GM19463 (cell line): ENCODE data around the gene MTMR4.
"Not testable (repeated sequence)": the region's sequence is repeated elsewhere in the genome, so short reads cannot be mapped to it uniquely, and the experiment has no call there.

Source experiments
- ATAC-seq: cut with Tn5 transposase; IDR thresholded peaks from one replicate; pipeline ENCODE4 v1.9.1; 2021; ENCODE audit warnings: mild to moderate bottlenecking, moderate library complexity; ENCODE audit not compliant: unreplicated experiment

The MTMR4 gene

DNA sequence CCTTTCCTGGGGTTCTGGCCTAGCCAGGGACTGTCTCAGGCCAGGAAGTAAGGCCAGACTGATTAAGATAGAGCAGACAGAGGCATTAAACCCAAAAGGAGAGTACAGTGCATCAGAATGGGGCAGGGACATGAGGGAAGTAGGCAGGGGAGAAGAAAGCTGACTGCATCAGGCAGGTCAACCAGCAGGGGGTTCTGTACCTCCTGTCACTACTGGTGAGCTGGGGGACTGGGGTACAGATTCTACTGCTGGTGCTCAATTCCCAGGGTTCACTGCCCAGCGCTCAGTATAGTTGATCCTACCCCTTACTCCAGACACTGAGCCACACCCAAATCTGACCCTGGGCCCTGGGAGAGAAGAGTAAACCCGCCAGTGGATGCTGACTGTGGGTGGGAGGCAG, 12.9 kb upstream of the MTMR4 start:
- ATAC-seq = no peak

DNA sequence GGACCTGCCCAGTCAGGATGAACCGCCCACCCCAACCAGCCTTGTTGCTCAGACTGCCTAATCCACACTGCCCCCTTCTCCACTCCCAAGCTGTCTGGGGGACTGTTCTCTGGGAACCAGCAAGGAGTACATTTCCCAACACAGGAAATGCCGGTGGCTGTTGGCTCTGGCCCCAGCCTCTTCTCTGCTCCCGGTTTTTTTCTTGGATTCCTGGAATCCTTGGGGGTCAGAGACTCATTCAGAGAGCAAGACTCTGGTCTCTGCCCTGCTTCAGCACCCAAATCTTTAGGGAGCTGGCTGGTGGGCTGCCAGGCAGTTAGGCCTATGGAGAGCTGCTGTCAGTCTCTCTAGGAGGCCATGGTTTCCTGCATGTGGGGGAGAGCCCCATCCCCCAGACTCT, 10.8 kb upstream of the MTMR4 start:
- no peak for ATAC-seq

DNA sequence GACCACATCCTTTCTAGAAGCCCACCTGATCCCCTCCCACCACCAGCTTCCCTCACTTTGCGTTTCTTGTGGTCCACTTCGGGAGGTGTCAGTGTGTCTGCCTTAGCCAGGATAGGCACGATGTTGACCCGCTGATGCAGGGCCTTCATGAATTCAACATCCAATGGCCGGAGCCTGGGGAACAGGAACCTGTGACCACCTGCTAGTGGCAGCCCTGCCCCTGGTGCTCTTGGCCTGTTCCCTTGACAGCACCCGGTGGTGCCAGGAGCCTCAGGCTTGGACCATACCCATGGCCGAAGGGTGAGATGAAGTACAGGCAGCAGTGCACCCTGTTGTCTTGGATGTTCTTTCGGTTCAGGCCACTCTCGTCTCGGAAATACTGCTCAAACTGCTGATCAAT, 7.2 kb upstream of the MTMR4 start:
- ATAC-seq = no peak

DNA sequence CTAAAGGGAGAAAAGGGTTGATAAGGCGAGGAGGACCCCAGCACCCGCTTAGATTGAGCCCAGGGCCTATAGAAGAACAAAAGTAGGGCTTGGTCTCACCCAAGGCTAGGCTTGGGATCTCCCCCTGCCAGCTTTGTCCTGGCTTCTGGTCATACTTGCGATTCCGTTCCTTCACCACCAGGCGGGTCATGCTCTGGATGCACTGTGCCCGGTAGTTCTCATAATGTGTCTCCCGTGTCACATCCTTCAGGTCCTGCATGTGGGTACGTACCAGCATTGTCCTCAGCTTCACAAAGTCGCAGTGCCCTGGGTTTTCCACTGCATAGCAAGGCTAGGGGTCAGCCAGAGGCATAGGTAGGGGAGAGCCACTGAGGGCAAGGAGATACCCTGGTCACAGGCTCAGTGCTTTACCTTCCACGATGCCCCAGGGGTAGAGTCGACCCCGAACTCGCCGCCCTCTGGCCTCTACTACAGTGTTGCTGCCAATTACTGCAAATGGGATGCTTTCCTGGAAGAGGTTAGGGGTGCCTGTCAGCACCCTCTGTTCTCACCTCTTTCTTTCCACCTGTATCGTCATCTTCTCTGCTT, 6.5 kb upstream of the MTMR4 start:
- no peak for ATAC-seq

DNA sequence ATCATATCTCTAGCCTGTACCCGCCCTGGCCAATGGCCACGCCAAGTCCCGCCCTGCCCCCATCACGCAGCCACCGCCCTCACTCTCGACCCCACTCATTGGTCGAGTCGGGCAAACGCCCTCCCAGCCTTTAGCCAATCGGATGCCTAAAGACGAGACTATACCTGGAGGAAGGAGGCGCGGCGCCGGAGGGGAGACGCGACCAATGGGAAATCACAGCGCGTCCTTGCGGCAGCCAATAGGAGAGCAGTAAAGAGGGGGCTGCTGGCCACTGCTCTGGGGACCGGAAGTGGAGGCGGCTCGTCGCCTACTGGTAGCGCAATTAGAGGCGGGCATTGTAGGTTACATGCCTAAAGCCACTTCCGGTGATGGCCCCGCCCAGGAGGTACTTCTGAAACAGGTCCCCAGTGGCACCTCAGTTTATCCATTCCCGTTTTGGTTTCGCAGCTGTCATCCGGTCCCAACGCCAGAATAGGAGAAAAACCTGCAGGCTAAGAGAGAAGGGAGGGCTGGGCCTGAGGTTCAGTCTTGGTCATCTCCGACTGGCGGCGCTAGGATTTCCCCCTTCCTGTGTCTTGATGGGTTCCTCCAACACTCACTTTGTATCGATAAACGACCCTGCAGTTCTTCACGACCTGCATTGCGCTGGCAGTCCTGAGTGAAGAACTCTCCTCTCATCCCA, 3.6 kb upstream of the MTMR4 start:
- peak; percentile 77 for ATAC-seq

DNA sequence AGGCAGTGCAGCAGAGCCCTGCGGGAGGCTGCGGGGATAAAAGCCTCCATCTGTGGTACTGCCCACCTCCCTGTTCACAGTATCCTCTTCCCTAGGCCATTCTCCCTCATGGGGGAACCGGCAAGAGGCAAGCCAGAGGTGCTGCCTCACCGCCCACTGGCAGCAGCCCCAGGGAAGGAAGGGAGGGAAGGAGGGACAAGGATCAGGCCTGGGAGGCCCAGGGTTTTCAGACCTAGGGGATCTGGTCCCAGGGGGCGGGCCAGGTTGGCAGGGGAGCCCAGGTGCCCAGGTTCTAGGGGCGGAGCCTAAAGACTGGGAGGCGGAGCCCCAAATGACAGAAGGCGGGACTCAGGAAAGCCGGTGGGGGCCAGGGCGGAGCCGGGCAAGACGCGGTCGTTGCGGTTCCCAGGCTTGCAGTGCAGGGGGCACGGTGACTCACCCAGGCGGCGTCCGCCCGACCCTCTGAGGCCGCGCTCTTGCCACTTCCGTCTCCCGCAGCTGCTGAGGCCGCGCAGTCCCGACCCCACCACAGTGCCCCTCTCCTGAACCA, 3.0 kb upstream of the MTMR4 start:
- ATAC-seq = no peak

DNA sequence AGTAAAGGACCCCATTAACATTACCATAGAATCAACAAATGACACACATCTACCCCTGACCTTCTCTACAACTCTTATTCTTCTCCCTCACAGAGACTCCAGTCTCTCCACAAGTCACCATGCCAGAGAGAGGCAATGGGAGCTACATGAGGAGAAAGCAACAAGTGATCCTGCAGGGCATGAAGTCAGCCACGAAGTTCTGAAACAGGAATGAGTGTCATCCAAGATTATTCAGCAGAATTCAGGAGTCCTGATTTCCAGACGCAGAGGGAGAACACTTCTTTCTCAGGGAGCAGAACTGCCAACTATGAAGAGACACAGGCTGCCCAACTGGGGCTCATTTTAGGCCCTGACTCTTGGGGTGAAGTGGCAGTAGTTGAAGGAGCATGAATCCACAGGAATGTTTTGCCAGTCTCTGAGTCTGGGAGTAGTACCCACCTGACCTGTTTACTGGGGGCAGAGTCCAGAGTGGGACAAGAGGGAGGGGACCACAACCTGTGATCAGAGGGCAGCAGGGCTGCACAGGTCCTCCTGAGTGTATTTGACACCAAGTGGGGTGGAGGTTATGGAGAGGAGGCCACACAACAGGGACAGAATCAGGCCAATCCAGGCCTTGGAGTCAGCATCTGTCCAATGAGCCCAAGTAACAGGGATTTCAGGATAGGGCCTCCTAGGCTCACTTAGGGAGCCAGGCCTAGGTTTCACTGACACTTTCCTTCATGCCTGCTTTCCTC, 2.4 kb upstream of the MTMR4 start:
- ATAC-seq = no peak

DNA sequence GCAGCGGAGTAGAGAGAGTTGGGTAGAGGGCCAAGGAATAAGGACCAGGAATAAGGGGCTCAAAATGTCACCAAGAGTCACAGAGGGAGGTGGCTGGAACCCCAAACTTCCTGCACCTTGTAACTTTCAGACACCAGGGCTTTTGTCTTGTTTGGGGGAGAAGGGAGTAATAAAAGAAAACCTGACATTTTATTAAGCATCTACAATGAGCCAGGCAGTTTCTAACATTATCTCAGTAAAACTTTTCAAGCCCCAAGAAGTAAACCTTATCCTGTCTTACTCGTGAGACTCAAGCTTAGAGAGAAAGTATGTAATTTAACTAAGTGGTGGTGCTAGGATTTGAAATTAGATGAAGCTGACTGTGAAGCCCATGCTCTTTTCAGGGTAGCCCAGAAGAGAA, 848 bp upstream of the MTMR4 start:
- ATAC-seq = no peak

DNA sequence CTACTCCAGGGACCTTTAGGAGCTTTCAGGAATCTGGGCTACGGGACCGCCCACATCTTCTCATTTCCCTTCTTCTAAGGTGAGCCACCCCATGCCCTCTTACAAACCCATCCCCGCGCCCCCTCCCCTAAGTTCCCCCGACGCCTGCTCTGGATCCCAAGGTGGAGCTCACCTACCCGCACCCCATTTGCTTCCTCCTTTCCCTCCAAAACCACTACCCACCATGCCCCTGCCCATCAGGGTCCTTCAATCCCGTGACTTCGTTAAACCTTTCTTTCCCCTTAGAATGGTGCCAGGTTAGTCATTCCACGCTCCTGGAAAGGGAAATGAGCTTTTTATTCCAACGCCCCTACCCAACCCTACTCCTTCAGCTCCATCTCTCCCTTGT, 326 bp upstream of the MTMR4 start:
- no peak for ATAC-seq

DNA sequence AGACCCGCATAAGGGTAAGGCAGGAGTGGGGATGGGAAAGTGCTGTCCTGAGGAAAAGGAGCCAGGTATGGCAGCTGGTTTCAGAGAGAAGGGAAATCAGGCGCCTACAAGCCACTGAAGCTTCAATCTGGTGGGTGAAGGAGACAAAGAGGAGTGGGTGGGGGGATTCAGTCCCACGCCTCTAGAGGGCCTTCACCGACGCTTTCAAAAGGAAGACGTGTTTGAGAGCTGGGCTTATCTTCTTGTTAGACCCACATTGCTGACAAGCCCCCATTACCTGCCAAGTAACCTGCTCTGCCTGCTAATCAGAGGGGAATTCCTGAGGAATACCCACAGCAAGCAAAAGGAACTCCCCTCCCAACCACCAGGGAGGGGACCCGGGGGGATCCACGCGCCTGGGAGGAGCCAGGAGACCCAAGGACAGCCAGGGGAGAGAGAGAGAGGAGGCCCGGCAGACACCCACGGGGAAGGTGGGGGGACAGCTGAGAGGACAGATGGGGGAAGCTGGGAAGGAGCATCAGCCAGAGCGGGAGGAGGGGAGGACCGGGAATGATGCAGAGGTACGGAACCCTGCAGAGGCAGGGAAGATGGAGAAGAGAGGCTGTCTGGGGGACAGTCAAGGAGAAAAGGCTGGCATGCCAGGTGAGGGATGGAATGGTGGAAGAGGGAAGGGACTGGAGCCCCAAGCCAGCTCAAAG, 1.0 kb downstream of the MTMR4 start:
- ATAC-seq = no peak

DNA sequence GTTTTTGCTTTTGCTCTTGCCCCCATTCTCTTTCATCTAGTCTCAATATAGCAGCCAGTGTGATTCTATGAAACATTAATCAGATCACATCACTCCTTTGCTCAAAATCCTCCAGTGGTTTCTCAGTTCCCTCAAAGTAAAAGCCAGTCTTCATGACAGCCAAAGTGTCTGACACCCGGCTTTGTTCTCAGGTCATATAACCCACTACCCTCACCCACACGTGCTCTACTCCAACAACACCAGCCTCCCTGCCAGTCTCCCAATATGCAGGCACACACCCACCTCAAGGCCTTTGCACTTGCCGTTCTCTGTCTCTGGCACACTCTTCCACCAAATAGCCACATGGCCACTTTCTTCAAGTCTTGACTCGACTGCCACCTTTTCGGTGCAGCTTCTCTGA, 4.4 kb downstream of the MTMR4 start:
- ATAC-seq = no peak

DNA sequence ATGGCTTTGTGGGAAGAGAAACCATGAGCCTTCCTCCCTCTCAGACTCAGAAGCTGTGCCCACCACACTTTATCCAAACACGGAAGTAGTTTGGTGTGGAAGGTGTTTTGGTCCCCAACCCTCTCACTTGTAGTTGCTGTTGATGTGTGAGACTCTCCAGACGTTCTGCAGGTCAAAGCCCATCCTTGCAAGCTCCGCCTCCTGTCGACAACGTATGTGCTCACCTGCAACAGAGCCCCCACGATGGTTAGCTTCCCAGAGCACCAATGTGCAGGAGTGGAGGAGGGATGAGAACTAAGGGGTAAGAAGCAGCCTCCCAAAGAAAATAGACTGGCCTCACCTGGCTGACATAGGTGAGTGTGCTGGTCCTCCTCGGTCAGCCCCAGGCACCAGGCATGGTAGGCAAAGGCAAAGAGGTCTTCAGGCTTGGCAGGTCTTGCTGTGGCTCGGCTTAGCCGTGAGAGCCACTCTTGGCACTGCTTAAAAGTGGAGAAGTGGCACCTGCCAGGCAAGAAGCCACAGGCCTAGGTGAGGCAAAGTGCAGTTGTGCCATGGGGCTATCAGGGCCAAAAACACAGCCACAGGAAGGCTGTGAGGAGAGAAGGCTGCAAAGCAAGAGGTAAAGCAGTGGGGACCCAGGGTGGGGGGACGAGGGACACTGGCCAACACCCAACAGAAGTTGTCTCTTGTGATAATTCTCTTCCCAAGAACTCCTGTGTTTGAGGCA, 5.9 kb downstream of the MTMR4 start:
- ATAC-seq = no peak

DNA sequence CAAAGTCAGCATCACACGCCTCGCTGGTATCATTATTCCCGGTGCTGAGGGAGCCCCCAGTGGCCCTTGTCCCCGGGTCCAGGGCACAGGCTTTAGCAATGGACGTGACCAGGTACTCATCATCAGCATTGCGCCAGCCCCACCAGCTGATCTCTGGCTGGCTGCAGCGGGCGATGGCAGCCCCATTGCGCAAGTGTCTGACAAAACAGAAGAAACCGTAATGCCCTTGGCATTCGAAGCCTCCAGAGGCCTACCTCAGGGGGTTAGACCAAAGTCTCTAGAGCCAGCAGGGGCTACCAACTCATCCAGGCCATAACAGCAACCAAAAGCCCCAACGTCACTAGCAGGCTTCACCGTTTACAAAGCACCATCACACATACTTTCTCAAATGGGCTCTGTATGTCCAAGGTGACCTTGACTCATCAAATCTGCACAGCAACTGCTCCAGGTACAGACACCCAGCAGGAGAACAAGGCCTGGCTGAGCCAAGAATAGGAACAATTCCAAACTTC, 7.3 kb downstream of the MTMR4 start:
- ATAC-seq = no peak

DNA sequence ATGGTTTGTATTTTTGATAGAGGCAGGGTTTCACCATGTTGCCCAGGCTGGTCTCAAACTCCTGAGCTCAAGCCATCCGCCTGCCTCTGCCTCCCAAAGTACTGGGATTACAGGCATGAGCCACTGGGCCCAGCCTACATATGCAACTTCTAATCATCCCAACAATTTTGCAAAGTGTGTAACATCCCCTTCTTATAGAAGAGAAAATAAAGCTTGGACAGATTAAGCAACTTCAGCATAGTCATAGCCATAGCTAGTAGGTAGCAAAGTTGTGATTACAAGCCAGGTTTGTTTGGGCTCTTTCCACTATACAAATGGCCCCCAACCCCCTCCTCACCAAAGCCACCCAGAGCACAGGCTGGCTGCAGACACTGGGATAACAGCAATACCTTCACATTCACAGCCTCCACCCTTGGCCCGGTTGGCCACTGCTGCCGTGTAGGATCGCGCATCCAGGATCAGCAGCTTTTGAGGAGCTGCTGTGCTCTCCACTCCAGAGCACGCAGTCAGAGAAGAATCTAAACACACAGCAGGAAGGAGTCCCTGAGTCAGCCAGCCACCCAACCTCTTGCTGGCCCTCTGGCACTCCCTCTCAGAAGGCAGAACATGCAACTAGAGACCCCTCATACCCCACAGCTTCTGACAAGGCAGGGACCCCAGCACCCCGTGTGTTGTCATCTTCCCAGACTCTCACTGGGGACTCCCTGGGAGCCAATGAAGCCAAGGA, 7.9 kb downstream of the MTMR4 start:
- ATAC-seq = no peak

DNA sequence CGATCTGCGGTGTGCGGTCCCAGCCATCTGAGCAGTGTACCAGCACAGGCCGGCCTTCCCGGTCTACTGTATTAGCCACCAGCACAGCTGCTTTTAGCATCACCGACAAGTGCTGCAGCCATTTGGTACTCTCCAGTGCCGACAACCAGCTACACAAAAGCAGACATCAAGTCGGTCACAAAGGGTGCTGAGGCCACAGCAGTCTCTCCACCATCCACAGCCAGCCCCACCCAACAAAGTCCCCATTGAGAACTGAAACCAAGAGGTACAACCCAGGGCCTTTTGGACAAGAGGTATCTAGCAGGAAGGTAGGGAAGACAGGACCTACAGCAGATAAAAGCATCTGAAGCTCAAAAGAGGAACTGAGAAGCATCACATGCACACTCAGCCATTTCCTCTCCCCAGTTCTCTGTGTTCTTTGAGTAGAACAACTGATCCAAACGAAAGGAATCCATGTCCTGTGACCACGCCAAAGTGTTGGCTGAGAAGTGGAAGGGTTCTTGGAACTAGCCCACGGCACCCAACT, 9.5 kb downstream of the MTMR4 start:
- peak; percentile 85 for ATAC-seq

DNA sequence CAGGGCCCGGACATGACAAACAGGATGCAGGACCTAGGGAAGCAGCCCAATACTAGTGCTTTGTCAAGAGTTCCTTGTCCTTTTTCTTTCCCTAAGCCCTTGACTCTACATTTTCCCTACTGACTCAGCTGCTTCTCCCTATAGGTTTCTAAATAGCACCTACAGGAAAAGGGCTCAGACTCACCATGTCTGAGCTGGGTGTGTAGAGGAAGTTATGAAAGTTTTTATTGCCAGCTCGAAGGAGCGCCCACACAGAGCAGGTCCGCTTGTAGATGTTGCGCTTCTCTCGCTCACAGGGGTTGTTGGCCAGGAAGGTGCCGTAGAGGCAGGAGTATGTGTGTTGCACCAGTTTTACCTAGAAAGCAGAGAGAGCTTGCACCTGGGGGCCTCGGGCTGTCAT, 10.6 kb downstream of the MTMR4 start:
- ATAC-seq = no peak

DNA sequence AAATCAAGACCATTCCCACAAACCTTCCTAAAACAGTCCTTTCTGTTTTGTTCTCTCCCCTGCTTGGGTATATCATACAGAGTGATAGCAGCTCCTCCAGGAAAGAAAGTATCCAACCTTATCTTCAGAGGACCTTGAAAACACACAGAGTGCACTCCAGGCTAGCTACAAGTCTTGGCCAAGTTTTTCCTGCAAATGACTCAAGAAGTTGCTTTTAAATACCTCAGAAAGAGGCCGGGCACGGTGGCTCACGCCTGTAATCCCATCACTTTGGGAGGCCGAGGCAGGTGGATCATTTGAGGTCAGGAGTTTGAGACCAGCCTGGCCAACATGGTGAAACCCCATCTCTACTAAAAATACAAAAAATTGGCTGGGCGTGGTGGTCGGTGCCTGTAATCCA, 11.3 kb downstream of the MTMR4 start:
- ATAC-seq = not testable (repeated sequence)

DNA sequence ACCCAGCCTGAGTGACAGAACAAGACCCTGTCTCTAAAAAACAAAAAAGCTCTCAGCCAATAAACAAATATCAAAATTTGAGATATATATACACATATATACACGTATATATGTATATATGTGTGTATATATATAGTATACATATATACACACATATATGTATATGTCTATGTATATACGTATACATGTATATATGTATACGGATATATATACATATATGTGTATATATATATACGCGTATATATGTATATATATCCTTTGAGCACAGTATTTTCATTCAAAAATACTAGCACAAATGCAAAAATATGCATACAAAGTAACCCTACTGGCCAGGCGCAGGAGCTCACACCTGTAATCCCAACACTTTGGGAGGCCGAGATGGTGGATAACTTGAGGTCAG, 13.0 kb downstream of the MTMR4 start:
- no peak for ATAC-seq

DNA sequence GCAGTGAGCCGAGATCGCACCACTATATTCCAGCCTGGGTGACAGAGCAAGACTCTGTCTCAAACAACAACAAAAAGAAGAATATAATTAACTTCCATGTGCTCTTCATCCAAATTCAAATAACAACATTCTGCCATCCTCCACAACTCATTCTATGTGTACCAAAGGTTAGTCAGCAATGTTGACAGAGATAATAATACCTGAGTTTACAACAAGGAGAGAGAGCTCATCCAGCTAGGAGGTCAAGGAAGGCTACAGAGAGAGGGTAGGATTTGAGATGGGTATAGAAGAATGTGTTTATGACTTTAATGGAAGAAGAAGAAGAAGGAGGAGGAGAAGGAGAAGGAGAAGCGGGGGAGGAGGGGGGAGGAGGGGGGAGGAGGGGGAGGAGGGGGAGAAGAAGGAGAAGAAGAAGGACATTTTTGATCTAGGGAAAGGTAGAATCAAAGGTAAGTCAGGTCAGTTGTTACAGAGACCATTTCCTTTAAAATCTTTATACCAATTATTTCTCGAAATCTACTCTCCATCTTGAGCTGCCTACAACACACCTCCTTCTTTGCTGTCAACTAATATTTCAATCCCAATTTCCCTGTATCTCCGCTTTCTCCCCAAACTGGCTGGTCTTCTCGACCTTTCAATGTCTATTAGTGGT, 16.1 kb downstream of the MTMR4 start:
- no peak for ATAC-seq
